GM19238 (cell line): ENCODE measurements around the gene OR51S1.
"Not testable (repeated sequence)": the region's sequence is repeated elsewhere in the genome, so short reads cannot be mapped to it uniquely, and the experiment has no call there.

ENCODE experiments used
- DNase-seq: peaks from one replicate; pipeline ENCODE4 v3.0.0; 2011; ENCODE audit warnings: low spot score; ENCODE audit not compliant: insufficient read length

Gene OR51S1

DNA sequence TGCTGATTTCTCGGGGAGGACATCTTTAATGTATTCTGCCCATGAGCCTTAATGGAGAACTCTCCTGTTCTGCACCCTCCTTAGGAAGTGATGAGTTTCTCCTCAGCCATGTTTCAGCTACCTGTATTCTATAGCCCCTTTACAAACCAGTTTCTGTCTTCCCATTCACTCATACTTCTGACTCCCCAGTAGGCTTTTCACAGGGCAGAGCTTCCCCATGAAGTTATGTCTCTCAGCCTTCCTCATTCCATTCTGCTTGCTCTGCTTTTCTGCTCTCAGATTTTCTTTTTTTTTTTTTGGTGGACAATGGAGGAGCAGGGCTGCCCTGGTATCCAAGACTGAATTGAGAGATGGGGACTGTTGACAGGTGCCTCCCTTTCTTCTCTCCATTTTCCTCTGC, 40.5 kb downstream of the OR51S1 start:
- no peak for DNase-seq

DNA sequence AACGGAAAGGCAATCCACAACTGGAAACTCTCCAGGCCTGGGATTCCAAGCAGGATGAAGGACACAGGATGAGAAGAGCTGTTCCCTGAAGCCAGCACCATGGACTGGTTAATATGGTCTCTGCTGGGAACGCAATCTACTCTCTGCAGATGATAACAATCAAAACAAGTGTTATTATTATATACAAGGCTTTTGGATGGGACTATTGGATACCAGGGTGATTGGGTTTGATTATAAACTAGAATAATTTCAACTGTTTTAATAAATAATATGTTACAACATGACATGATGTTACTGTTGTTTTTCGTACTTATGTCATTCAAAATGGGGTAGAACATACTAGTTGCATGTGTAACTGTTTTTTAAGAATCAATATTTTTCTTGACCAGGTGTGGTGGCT, 44.7 kb downstream of the OR51S1 start, which contains the start of gene OR52R1:
TSS of gene OR52R1 (minus strand) at position 101 of the 400 bp plus-strand sequence. CDS start at position 101, 0 bp downstream.
- no peak for DNase-seq

DNA sequence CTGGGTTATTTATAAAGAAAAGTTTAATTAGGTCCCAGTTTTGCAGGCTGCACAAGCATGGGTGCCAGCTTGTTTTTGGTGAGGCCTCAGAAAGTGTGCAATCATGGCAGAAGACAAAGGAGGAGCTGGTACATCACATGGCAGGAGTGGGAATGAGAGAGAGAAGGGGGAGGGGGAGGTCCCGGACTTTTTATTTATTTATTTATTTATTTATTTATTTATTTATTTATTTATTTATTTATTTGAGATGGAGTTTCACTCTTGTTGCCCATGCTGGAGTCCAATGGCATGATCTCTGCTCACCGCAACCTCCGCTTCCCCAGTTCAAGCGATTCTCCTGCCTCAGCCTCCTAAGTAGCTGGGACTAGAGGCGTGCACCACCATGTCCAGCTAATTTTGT, 47.7 kb downstream of the OR51S1 start:
- DNase-seq, result not testable (repeated sequence)

DNA sequence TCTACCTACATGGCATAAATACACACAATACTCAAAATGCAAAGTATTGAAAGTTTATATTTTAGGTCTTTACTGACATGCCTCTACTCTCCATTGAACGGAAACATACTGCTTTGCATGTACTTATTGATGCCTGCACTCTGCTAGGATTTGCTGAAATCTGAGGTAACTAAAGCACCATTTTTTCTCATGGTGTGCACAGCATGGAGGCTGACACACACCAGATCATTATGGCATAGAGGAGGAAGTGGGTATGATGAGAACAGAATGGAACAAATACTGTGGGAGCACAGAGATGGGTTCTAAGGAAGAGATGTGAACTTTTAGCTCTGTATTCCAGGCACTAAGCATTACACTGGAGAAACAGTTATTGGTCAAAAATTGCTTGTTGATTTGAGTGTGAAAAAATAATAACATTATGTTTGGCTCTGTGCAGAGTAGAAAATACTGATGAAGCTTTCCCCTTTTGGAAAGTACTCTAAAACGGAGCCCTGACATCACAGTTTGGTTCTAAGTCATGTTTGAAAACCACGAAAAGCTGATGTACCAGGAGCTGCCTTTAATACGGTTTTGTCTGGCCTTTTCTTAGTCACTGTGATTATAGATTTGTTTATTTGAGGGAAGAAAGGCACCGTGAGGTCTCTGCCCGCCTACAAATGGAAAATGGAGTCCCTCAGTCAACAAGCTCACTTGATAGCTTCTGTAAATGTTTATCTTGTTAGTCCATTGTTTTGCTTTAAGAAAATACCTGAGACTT, 50.4 kb downstream of the OR51S1 start:
- no peak for DNase-seq
